NCI-H2107 treated with DMSO at 0.1 percent for 48 hours (cell line): ENCODE results near the gene ZNF724.
"Not testable (repeated sequence)": the region's sequence is repeated elsewhere in the genome, so short reads cannot be mapped to it uniquely, and the experiment has no call there.

Experiments used
- DNase-seq: peaks from one replicate; lab custom pipeline; 2025; ENCODE audit not compliant: unreplicated experiment; lab: John Stamatoyannopoulos, UW

Gene ZNF724

DNA sequence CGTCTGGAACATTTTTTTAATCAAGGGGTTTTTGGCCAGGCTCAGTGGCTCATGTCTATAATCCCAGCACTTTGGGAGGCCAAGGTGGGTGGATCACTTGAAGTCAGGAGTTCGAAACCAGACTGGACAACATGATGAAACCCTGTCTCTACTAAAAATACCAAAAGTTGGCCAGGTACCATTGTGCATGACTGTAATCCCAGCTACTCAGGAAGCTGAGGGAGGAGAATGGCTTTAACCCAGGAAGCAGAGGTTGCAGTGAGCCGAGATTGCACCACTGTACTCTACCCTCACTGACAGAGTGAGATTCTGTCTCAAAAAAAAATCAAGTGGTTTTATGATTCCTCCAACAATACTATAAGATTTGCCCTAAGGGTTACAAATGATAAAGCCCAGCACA, 3.1 kb upstream of the ZNF724 start:
- DNase-seq: not testable (repeated sequence)

DNA sequence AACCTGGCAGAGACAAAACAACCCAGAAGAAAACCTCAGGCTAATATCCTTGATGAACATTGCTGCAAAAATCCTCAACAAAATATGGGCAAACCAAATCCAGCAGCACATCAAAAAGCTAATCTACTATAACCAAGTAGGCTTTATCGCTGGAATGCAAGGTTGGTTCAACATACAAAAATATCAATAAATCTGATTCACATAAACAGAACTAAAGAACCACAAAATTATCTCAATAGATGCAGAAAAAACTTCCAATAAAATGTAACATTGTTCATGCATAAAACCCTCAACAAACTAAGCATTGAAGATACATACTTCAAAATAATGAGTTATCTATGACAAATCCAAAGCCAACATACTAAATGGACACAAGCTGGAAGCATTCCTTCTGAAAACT, 8.8 kb downstream of the ZNF724 start:
- DNase-seq: no peak

DNA sequence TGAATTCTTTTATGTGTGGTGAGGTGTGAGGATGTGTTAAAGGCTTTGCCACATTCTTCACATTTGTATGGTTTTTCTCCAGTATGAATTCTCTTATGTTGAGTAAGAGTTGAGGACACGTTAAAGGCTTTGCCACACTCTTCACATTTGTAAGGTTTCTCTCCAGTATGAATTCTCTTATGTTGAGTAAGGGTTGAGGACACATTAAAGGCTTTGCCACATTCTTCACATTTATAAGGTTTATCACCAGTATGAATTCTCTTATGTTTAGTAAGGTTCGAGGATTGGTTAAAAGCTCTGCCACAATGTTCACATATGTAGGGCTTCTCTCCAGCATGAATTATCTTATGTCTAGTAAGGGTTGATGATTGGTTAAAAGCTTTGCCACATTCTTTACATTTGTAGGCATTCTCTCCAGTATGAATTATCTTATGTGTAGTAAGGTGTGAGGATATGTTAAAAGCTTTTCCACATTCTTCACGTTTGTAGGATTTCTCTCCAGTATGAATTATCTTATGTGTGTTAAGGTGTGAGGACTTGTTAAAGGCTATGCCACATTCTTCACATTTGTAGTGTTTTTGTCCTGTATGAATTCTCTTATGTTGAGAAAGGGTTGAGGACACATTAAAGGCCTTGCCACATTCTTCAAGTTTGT, 27.1 kb downstream of the ZNF724 start:
- DNase-seq: no peak

DNA sequence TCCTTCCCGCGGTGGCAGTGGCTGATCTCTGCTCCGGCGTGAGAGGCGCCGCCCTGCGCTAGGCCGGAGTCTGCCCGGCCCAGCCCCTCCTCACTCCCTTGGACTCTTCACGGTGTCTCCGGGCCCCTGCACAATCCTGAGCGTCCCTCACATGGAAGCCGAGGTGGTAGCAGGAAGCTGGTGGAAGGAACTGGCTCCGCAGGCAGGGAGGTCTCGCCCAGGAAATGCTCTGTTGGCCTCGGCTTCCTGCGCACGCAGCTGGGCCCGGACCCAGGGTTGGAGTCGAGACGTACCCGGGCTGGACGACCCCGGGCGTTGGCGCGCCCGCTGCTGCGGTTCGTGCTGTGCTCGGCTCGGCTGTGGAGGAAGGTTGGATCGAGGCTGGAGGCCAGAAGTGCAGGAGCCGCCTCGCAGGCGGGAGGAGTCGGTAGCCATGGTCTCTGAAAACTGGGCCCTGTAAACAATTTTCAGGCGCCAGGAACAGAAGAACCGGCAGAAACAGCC, 46.3 kb downstream of the ZNF724 start:
- no peak for DNase-seq

DNA sequence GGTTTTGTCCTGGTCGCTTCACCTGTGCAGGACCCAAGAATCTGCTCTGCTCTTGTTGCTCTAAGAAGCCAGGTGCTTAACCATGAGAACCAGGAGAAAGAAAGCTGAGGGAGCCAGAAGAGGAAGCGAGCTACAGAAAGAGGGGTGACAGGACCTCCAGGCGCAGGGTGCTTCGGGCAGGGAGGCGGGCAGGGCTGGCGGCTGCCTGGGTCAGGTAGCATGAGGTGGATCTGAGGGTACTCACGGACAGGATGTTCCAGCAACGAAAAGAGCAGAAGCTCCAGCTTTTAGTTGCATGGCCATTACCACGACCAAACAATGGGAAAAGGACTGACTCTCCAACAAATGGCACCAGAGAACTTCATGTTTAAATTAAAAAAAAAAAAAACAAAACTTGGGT, 59.9 kb downstream of the ZNF724 start:
- DNase-seq: no peak

DNA sequence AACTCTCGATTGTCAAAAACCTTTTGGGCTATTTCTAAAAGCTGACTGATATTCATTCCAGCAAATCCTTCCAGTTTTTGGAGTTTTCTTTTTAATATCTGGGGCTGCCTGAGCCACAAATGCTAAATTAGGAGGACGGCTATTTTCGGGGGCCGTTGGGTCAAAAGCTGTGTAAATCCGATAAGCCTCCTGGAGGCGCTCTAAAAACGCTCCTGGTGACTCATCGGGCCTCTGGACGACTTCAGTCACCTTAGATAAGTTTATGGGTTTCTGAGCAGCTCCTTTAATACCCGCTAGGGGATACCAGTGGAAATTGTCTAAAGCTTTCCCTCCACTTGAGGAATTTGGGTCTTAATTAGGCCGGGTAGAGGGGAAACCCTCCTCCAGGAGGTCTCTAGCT, 66.9 kb downstream of the ZNF724 start:
- DNase-seq: no peak
